ENCODE results near the gene ARID3A. TPM values are rescaled to one million over a fixed set of nuclear protein-coding genes. Genes with fewer than 3 reads are reported as not detected.

Gene ARID3A
- total RNA-seq, 1 donor from 2014 or later: 4.8 TPM

GRCh38 chr19:950352-951066 is 24.7 kb downstream of the ARID3A start:
- H3K4me1 ChIP-seq: peaks cover 12% of the 10 kb centered on the region
- no peaks in the 10 kb centered on the region for H3K9me3 ChIP-seq (replicated peaks)
- no peak for DNase-seq
- TF ChIP-seq, protein P1, sequence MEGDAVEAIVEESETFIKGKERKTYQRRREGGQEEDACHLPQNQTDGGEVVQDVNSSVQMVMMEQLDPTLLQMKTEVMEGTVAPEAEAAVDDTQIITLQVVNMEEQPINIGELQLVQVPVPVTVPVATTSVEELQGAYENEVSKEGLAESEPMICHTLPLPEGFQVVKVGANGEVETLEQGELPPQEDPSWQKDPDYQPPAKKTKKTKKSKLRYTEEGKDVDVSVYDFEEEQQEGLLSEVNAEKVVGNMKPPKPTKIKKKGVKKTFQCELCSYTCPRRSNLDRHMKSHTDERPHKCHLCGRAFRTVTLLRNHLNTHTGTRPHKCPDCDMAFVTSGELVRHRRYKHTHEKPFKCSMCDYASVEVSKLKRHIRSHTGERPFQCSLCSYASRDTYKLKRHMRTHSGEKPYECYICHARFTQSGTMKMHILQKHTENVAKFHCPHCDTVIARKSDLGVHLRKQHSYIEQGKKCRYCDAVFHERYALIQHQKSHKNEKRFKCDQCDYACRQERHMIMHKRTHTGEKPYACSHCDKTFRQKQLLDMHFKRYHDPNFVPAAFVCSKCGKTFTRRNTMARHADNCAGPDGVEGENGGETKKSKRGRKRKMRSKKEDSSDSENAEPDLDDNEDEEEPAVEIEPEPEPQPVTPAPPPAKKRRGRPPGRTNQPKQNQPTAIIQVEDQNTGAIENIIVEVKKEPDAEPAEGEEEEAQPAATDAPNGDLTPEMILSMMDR (IDR thresholded peaks at IDR 0.05; ENCODE audit: borderline replicate concordance): no peak
- H3K27me3 ChIP-seq (ENCODE audit: low read depth): no peaks in the 10 kb centered on the region
- no peak overlapping the region for H3K4me3 ChIP-seq
- intact Hi-C loops (cut with micrococcal nuclease): no loop called here
- H3K36me3 ChIP-seq: no peaks in the 10 kb centered on the region
- no peak overlapping the region for H3K27ac ChIP-seq (replicated peaks)

DNA sequence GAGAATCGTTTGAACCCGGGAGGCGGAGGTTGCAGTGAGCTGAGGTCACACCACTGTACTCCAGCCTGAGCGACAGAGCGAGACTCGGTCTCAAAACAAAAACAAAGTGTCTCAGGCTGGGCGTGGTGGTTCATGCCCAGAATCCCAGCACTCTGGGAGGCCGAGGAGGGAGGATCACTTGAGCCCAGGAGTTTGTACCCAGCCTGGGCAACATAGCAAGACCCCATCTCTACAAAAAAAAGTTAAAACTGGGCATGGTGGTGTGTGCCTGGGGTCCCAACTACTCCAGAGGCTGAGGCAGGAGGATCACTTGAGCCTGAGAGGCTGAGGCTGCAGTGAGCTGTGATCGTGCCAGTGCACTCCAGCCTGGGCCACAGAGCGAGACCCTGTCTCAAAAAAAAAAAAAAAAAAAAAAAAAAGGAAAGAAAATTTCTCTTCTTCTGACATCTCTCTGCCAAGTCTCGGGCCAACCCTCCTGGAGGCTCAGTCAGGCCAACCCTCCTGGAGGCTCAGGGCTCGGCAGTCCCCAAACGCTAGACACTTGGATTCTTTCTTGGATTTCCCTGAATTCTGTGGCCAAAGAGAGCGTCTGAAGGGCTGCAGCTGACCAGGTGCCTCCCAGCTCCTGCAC is 26.3 kb downstream of the ARID3A start:
- Histone ChIP-seq H3K36me3 (no peaks in the 10 kb centered on the region), H3K27me3 (ENCODE audit: low read depth) (no peaks in the 10 kb centered on the region), H3K4me3 (no peak overlapping the region), H3K9me3 (replicated peaks) (no peaks in the 10 kb centered on the region), H3K27ac (replicated peaks) (no peak overlapping the region), H3K4me1 (peaks cover 12% of the 10 kb centered on the region)
- intact Hi-C loops (cut with micrococcal nuclease): no loop called here
- TF ChIP-seq, protein P1 (IDR thresholded peaks at IDR 0.05; ENCODE audit: borderline replicate concordance): no peak
- DNase-seq: no peak

- H3K27me3 ChIP-seq (ENCODE audit: low read depth): no peaks in the 10 kb centered on the region
- intact Hi-C loops (cut with micrococcal nuclease): no loop called here
- H3K36me3 ChIP-seq: no peaks in the 10 kb centered on the region
- TF ChIP-seq, protein P1 (IDR thresholded peaks at IDR 0.05; ENCODE audit: borderline replicate concordance): no peak
- H3K4me3 ChIP-seq: no peak overlapping the region
- H3K4me1 ChIP-seq: peaks cover 12% of the 10 kb centered on the region
- DNase-seq: no peak
- H3K9me3 ChIP-seq (replicated peaks): no peaks in the 10 kb centered on the region
- H3K27ac ChIP-seq (replicated peaks): no peak overlapping the region
Measured at GRCh38 chr19:952680-953444, 27.0 kb downstream of the ARID3A start.

DNA sequence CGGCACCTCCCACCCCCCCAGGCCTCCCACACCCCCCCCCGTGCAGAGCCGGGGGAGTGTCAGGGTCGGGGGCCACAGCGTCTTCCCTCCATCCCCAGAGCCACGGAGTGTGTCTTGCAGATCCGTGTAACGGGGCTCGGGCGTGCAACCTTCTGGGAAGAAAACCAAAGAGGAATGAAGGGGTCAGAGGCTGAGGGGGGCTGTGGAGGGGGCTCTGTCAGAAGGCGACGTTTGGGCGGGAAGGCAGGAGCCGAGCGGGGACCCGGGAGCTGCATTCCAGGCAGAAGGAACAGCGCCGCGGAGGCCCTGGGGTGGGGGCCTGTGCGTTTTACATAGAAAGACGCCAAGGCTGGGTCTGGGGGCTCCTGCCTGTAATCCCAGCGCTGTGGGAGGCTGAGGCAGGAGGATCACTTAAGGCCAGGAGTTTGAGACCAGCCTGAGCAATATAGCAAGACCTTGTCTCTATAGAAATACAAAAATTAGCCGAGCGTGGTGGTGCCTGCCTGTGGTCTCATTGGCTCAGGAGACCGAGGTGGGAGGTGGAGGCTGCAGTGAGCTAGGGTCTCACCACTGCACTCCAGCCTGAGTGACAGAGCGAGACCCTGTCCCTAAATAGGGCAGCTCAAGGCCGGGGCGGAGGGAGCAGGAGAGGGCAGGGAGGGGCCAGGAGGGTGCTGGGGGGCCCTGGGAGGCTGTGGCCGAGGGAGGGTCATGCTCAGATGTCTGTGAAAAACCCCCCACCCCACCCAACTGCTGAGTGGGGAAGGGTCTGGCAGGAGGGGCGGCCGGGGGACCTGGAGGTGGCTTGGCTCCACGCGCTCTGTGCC is 27.8 kb downstream of the ARID3A start:
- Histone ChIP-seq H3K27me3 (ENCODE audit: low read depth) (no peaks in the 10 kb centered on the region), H3K27ac (replicated peaks) (no peak overlapping the region), H3K4me3 (no peak overlapping the region), H3K4me1 (peaks cover 12% of the 10 kb centered on the region), H3K9me3 (replicated peaks) (no peaks in the 10 kb centered on the region), H3K36me3 (no peaks in the 10 kb centered on the region)
- TF ChIP-seq, protein P1 (IDR thresholded peaks at IDR 0.05; ENCODE audit: borderline replicate concordance): no peak
- DNase-seq: no peak
- intact Hi-C loops (cut with micrococcal nuclease): no loop called here

DNA sequence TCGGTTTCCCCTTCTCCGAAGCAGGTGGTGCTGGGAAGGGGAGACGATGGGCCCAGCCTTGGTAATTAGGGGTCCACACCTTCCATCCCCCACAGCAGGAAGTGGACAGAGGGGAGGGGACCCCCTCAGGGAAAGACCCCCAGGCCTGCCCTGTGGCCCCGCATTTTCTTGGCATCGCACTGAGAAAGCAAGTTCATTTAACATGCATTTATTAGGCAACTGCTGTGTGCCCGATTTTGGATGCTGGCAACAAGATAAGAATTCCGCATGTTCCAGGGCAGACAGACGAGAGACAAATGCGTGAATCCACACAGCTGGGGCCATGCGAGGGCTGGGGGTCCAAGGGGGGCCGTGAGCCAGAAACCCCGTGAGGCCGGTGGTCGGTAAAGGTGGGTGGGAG is 28.4 kb downstream of the ARID3A start:
- H3K27me3 ChIP-seq (ENCODE audit: low read depth): no peaks in the 10 kb centered on the region
- no peak overlapping the region for H3K27ac ChIP-seq (replicated peaks)
- no peak overlapping the region for H3K4me3 ChIP-seq
- DNase-seq: no peak
- intact Hi-C loops (cut with micrococcal nuclease): no loop called here
- peaks cover 12% of the 10 kb centered on the region for H3K4me1 ChIP-seq
- no peaks in the 10 kb centered on the region for H3K9me3 ChIP-seq (replicated peaks)
- H3K36me3 ChIP-seq: no peaks in the 10 kb centered on the region
- TF ChIP-seq, protein P1 (IDR thresholded peaks at IDR 0.05; ENCODE audit: borderline replicate concordance): no peak

Measured in left ventricle myocardium inferior (tissue), 1 donor.